ENCODE data around the gene PNPLA7. TPM values are rescaled to one million over a fixed set of nuclear protein-coding genes. Genes with fewer than 3 reads are reported as not detected.

The PNPLA7 gene
- total RNA-seq, 1 experiment from 2014 or later = 0.77 TPM

- POLR2A ChIA-PET (ENCODE audit: unreplicated experiment) = no interaction called here
- intact Hi-C loops (cut with micrococcal nuclease) = no loop called here
- H3K27me3 ChIP-seq (ENCODE audit: low read length) = no peaks in the 10 kb centered on the region
- TF ChIP-seq EZH2phosphoT487 (IDR thresholded peaks at IDR 0.05; ENCODE audit: borderline replicate concordance, low read length) (no peak), EZH2 (IDR thresholded peaks at IDR 0.05; ENCODE audit: low read length, unreplicated experiment) (no peak)
- TF ChIP-seq, protein P1, sequence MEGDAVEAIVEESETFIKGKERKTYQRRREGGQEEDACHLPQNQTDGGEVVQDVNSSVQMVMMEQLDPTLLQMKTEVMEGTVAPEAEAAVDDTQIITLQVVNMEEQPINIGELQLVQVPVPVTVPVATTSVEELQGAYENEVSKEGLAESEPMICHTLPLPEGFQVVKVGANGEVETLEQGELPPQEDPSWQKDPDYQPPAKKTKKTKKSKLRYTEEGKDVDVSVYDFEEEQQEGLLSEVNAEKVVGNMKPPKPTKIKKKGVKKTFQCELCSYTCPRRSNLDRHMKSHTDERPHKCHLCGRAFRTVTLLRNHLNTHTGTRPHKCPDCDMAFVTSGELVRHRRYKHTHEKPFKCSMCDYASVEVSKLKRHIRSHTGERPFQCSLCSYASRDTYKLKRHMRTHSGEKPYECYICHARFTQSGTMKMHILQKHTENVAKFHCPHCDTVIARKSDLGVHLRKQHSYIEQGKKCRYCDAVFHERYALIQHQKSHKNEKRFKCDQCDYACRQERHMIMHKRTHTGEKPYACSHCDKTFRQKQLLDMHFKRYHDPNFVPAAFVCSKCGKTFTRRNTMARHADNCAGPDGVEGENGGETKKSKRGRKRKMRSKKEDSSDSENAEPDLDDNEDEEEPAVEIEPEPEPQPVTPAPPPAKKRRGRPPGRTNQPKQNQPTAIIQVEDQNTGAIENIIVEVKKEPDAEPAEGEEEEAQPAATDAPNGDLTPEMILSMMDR (conservative IDR thresholded peaks at IDR 0.05; ENCODE audit: low read depth, low read length) = no peak
- no peak overlapping the region for H3K9ac ChIP-seq (ENCODE audit: low read length)
- H3K4me2 ChIP-seq (ENCODE audit: low read length) = no peak overlapping the region
- no peaks in the 10 kb centered on the region for H3F3A ChIP-seq (ENCODE audit: low read length, unreplicated experiment)
- ATAC-seq (no peak), DNase-seq (no peak)
- no peaks in the 10 kb centered on the region for H3K36me3 ChIP-seq (ENCODE audit: low read depth, low read length)
- H3K79me2 ChIP-seq (ENCODE audit: low read length) = peaks cover 5% of the 10 kb centered on the region; the same call in 1 of the 2 replicates
- no peaks in the 10 kb centered on the region for H3K9me2 ChIP-seq (replicated peaks; ENCODE audit: low read length)
- peaks cover 4% of the 10 kb centered on the region; the same call in 1 of the 2 replicates for H3K4me1 ChIP-seq (ENCODE audit: insufficient read depth, low read length)
- H2AFZ ChIP-seq (ENCODE audit: low read length) = no peak overlapping the region
- BruUV-seq (replicated peaks) = no TSS peak
- no peaks in the 10 kb centered on the region for H4K20me1 ChIP-seq (ENCODE audit: low read length)
- no peaks in the 10 kb centered on the region for H3K9me3 ChIP-seq (ENCODE audit: low read length)
- H3K27ac ChIP-seq (ENCODE audit: low read length) = no peak overlapping the region
- CTCF ChIA-PET = no interaction called here
- no peak overlapping the region for H3K4me3 ChIP-seq (ENCODE audit: low read length)
Observed at GRCh38 chr9:137462986-137463930, 86.9 kb downstream of the PNPLA7 start.

DNA sequence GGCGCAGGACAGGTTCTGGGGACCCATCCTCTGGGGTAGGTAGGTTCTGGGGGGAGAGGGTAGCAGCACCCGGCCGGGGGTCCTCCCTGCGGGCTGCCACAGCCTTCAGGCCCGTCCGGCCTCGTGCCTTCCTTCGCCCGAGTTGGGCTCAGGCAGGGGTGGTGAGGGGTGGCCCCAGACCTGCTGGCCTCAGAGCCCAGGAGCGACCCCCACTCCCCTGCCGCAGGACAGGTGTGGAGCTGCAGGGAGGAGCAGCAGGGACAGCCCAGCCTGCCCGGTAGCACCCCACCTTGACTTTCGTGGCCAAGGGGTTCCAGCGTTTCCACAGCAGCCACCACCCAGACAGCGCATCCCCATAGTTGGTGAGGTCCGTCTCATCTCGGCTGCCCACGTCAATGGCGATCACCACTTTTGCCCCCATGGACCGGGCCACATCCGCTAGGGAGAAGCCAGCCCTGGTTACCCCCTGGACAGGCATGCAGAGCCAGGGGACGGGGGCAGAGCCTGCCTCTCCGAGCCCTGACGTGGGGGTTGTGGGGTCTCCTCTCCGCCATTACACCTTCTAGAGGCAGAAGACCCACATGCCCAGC lies 87.7 kb downstream of the PNPLA7 start:
- H3K27ac ChIP-seq (ENCODE audit: low read length) = no peak overlapping the region
- no peak for TF ChIP-seq EZH2phosphoT487 (IDR thresholded peaks at IDR 0.05; ENCODE audit: borderline replicate concordance, low read length)
- no peak for TF ChIP-seq EZH2 (IDR thresholded peaks at IDR 0.05; ENCODE audit: low read length, unreplicated experiment)
- TF ChIP-seq, protein P1 (conservative IDR thresholded peaks at IDR 0.05; ENCODE audit: low read depth, low read length) = no peak
- ATAC-seq (no peak), DNase-seq (no peak)
- no peak overlapping the region for H3K9ac ChIP-seq (ENCODE audit: low read length)
- ChIA-PET CTCF (no interaction called here), POLR2A (ENCODE audit: unreplicated experiment) (no interaction called here)
- no peaks in the 10 kb centered on the region for H3K9me3 ChIP-seq (ENCODE audit: low read length)
- peaks cover 13% of the 10 kb centered on the region; the same call in 1 of the 2 replicates for H3K79me2 ChIP-seq (ENCODE audit: low read length)
- no peak overlapping the region for H3K4me2 ChIP-seq (ENCODE audit: low read length)
- no peak overlapping the region for H3K4me3 ChIP-seq (ENCODE audit: low read length)
- BruUV-seq (replicated peaks) = no TSS peak
- intact Hi-C loops (cut with micrococcal nuclease) = no loop called here
- no peaks in the 10 kb centered on the region for H3K36me3 ChIP-seq (ENCODE audit: low read depth, low read length)
- H3K4me1 ChIP-seq (ENCODE audit: insufficient read depth, low read length) = peaks cover 4% of the 10 kb centered on the region; the same call in 1 of the 2 replicates
- H3K27me3 ChIP-seq (ENCODE audit: low read length) = no peaks in the 10 kb centered on the region
- no peak overlapping the region for H2AFZ ChIP-seq (ENCODE audit: low read length)
- H3K9me2 ChIP-seq (replicated peaks; ENCODE audit: low read length) = no peaks in the 10 kb centered on the region
- H4K20me1 ChIP-seq (ENCODE audit: low read length) = no peaks in the 10 kb centered on the region
- H3F3A ChIP-seq (ENCODE audit: low read length, unreplicated experiment) = no peaks in the 10 kb centered on the region
